Activated CD8-positive, alpha-beta memory T cell treated with anti-CD3 and anti-CD28 coated beads for 24 hours (primary cell): ENCODE results near the gene B4GALT3.
"Not testable (repeated sequence)": the region's sequence is repeated elsewhere in the genome, so short reads cannot be mapped to it uniquely, and the experiment has no call there.

Experiments
- DNase-seq: peaks from one replicate; pipeline ENCODE4 v3.0.0-alpha.2; 2020

Gene B4GALT3

GRCh38 chr1:161177112-161177935 is at the start of gene B4GALT3:
Gene B4GALT3, minus strand, starts transcription at chr1:161177507. Its CDS starts 1,447 bp downstream, at chr1:161176060.
- DNase-seq = peak; percentile 100

- DNase-seq = no peak
Measured at GRCh38 chr1:161226759-161227158, 49.5 kb upstream of the B4GALT3 start.

- DNase-seq = peak; percentile 70
Measured at GRCh38 chr1:161226320-161226711, 49.0 kb upstream of the B4GALT3 start.

GRCh38 chr1:161225534-161226319 is 48.4 kb upstream of the B4GALT3 start, which contains the start of gene TOMM40L:
Gene TOMM40L, plus strand, starts transcription at chr1:161226060. Its CDS starts 430 bp downstream, at chr1:161226490.
- peak; percentile 91 for DNase-seq

GRCh38 chr1:161225178-161225533 is 47.8 kb upstream of the B4GALT3 start:
- DNase-seq = no peak

- DNase-seq = not testable (repeated sequence)
Measured at GRCh38 chr1:161224695-161225087, 47.4 kb upstream of the B4GALT3 start.

- DNase-seq = no peak
Measured at GRCh38 chr1:161223805-161224694, 46.7 kb upstream of the B4GALT3 start.

- no peak for DNase-seq
Measured at GRCh38 chr1:161222175-161223019, 45.1 kb upstream of the B4GALT3 start.

GRCh38 chr1:161220002-161220401 is 42.7 kb upstream of the B4GALT3 start:
- DNase-seq = no peak

- no peak for DNase-seq
Measured at GRCh38 chr1:161219078-161219892, 42.0 kb upstream of the B4GALT3 start.

- no peak for DNase-seq
Measured at GRCh38 chr1:161218301-161219077, 41.2 kb upstream of the B4GALT3 start.

GRCh38 chr1:161217831-161218230 is 40.5 kb upstream of the B4GALT3 start:
- DNase-seq = no peak

GRCh38 chr1:161216945-161217712 is 39.8 kb upstream of the B4GALT3 start:
- no peak for DNase-seq

GRCh38 chr1:161215076-161215475 is 37.8 kb upstream of the B4GALT3 start, which contains the start of gene FCER1G:
Gene FCER1G, plus strand, starts transcription at chr1:161215295. Its CDS starts 27 bp downstream, at chr1:161215322.
- DNase-seq = no peak

- no peak for DNase-seq
Measured at GRCh38 chr1:161214369-161214768, 37.1 kb upstream of the B4GALT3 start.

GRCh38 chr1:161209790-161210409 is 32.6 kb upstream of the B4GALT3 start:
- DNase-seq = peak; percentile 83

GRCh38 chr1:161207173-161207572 is 29.9 kb upstream of the B4GALT3 start:
- no peak for DNase-seq

- DNase-seq = no peak
Measured at GRCh38 chr1:161206411-161207140, 29.3 kb upstream of the B4GALT3 start.
